Right ventricle myocardium superior (tissue), 1 donor: ENCODE measurements around the gene C16orf87. TPM values are rescaled to one million over a fixed set of nuclear protein-coding genes. Genes with fewer than 3 reads are reported as not detected.

Source experiments
- ATAC-seq: fragments of 200-7000 bp; cut with Tn5 transposase; one replicate; pipeline ENCODE4 v1.9.1; 2020; ENCODE audit warnings: mild to moderate bottlenecking; ENCODE audit not compliant: poor library complexity
- DNase-seq: peaks from one replicate; pipeline ENCODE4 v3.0.0-alpha.2; 2020
- intact Hi-C: fragments of 100-400 bp; cut with DNase I; formaldehyde crosslinking; loops from one replicate; pipeline ENCODE4 v1.11.2; 2022
- total RNA-seq: library from RNA; stranded (reverse); fragmentation: NEBNext Ultra II Directional; extraction: Animal tissue kit (Norgen Biotek cat#: 25700); gene quantifications from one replicate; pipeline ENCODE4 v1.2.1, GENCODE V29; 2021
- donor health status: DM: no; HTN: yes; CAD: no; lungs with severe emphysema.

Gene C16orf87
- total RNA-seq, 1 donor from 2014 or later, result 12.9 TPM

DNA sequence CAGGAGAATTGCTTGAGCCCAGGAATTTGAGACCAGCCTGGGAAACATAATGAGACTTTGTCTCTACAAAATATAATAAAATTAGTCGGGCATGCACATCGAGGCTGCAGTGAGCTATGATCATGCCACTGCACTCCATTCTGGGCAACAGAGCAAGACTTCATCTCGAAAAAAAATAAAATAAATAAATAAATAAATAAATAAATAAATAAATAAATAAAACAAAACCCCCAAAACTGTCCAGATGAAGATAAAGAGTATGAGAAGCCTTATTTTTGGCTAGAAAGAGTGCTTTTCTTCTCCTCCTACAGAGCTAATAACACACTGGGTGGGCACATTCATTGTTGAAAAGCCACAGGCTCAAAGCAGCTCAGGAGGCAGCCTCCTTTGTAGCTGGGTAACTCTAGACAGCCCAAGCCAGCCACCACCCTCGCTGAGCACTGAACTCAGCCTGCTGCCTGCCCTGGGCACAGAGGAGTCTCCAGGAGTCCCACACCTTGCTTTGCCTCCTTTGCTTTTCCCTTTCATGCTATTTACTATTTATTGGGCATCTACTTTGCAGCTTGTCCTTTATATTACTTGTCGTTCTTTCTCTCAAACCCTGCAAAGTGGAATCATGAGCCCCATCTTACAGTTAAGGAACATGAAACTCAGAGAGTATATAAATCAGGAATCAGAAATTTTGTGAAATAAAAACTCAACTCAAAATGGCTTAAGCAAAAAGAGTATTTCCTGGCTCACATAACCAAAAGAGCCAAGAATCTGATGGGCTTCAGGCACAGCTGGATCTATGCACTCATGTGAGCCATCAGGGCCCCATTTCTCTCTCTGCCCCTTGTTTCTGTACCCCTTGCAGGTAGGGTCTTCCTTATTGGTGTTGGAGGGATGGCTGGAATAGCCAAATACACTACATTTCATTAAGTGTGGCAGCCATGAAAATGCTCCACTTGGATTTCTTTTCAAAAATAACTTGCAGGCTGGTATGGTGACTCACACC is 18.1 kb upstream of the C16orf87 start:
- intact Hi-C loops, result no loop called here
- no peak for DNase-seq
- no peak for ATAC-seq

- no peak for DNase-seq
- intact Hi-C loops, result no loop called here
- ATAC-seq, result no peak
Observed at GRCh38 chr16:46845952-46846351, 15.0 kb upstream of the C16orf87 start.

DNA sequence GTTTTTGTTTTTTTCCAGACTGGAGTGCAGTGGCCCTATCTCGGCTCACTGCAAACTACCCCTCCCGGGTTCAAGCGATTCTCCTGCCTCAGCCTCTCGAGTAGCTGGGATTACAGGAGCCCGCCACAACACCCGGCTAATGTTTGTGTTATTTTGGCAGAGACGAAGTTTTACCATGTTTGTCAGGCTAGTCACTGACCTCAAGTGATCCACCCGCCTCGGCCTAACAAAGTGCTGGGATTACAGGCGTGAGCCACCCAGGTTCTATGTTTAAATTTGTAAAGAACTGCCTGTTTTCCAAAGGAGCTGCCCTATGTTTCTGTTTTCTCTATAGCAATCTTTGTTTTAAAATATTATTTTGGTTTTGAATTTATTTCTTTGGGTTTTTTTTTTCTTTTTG is 13.8 kb upstream of the C16orf87 start:
- intact Hi-C loops, result no loop called here
- ATAC-seq (no peak), DNase-seq (no peak)

DNA sequence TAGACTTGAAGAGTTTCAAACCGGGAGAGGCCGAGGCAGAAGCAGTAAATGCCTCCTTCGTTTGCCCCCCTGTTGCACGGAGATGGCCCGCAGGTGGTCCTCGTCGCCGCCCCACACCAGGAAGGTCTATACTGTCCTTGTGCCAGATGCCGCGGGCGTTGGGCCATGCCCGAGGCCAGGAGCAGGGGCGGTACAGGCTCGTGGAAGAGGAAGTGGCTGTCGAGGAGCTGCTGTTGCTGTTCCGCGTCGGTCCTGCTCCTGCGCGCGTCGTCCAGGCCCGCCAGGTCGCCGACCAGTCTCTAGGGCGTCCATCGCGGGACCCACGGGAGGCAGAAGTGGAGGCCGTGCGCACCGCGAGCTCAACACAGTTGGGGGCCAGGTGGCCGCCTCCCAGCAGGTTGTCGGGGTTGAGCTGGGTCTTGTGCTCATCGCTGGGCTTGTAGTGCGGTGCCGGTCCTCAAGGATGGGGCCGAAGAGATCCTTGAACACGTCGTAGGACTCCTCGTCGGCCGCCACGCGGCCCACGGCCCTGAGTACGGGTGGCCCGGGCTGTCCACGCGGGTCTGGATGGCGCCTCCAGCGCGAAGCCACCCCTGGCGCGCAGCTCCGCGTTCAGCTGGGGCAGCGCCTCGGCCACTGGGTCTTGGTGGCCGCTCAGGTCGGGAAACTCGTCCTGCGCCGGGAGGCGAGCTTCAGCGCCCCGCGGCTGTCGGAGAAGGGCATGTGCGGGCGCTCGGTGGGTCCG is 13.1 kb upstream of the C16orf87 start:
- DNase-seq (no peak), ATAC-seq (peak; percentile 48)
- intact Hi-C loops, result no loop called here

DNA sequence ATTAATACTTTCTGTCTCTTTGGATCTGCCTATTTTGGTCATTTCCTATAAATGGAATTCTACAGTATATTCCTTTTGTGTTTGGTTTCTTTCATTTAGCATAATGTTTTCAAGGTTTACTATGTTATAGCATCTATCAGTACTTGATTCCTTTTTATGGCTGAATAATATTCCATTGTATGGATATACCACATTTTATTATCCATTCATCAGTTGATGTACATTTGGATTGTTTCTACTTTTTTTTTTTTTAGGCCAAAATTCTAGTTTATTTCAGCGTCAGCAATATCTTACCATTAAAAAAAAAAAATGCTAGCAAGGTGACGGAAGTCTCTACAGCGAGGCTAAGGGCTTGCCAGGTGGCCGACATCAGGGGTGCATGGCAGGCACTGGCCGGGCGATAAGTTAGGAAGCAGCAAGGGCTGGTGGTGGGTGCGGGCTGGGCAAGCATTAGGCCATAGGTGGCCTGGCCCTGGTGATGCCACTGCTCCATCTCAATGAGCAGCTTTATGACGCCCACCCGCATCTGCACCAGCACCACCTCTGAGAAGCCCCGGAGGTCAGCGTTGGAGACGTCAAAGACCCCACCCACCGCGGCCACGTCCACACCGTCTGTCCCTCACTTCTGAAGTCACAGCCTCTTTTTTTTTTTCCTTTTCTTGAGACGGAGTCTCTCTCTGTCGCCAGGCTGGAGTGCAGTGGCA is 11.4 kb upstream of the C16orf87 start:
- no peak for ATAC-seq
- intact Hi-C loops, result no loop called here

GRCh38 chr16:46839986-46840443 is 9.0 kb upstream of the C16orf87 start:
- ATAC-seq, result no peak
- DNase-seq, result no peak
- intact Hi-C loops, result no loop called here

More for the DNA sequence above, 11.4 kb upstream of the C16orf87 start:
- no peak for DNase-seq

- ATAC-seq, result no peak
- DNase-seq, result no peak
- intact Hi-C loops, result no loop called here
Observed at GRCh38 chr16:46836534-46837530, 5.9 kb upstream of the C16orf87 start.

GRCh38 chr16:46833460-46833800 is 2.5 kb upstream of the C16orf87 start:
- ATAC-seq, result no peak
- intact Hi-C loops, result no loop called here
- no peak for DNase-seq

DNA sequence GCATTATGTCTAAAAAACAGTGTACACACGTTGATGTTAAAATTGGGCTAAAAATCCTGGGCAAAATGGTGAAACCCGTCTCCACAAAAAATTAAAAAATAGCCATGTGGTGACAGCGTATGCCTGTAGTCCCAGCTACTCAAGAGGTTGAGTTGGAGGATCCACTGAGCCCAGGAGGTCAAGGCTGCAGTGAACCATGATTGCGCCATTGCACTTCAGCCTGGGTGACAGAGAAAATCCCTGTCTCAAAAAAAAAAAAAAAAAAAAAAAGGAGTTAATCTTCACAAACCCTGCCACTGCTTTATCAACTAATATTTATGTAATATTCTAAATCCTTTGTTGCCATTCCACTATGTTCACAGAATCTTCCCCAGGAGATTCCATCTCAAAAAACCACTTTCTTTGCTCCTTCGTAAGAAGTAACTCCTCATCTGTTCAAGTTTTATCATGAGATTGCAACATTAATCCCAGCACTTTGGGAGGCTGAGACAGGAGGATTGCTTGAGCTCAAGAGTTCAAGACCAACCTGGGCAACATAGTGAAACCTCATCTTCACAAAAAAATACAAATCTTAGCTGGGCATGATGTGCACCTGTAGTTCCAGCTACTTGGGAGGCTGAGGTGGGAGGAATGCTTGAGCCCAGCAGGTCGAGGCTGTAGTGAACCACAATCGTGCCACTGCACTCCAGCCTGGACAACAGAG is 1.9 kb upstream of the C16orf87 start:
- no peak for DNase-seq
- intact Hi-C loops, result no loop called here
- ATAC-seq, result no peak

DNA sequence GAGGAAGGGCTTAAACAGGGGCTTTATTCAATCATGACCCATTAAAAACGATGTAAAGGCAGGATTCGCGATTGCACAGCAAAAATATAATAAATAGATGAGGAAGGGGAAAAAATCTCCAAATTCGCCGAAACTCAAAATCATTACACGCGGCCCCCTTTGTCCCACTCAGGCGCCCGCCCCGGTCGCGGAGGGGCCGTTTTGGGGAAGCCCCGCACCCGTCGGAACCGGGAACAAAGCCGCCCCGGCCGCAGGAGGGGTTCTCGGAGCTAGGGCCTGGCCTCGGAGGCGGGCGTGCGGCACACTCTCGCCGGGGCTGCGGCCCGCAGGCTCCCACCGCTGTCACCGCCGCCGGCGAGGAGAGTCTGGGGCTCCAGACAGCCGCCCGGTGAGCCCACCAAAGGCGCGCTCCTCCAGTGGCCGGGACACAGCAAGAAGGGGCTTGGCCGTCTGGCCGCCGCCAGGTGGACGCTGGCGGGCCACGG is 521 bp downstream of the C16orf87 start:
- ATAC-seq, result peak; percentile 66
- DNase-seq, result peak; percentile 60
- intact Hi-C loops, result no loop called here

DNA sequence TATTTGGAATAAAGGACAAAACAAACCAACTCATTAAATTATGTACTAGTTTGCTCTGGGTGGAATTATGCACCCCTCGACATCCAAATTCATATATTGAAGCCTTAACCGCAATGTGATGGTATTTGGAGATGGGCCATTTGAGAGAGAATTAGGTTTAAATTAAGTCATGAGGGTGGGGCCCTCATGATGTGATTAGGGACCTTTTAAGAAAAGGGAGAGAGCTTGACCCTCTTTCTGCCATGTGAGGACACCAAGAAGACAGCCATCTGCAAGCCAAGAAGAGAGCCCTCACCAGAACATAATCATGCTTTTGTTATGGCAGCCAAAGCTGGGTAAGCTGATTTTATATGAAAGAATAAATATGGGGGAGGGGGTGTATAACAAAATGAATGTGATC is 2.0 kb downstream of the C16orf87 start:
- ATAC-seq (no peak), DNase-seq (no peak)
- intact Hi-C loops, result no loop called here

DNA sequence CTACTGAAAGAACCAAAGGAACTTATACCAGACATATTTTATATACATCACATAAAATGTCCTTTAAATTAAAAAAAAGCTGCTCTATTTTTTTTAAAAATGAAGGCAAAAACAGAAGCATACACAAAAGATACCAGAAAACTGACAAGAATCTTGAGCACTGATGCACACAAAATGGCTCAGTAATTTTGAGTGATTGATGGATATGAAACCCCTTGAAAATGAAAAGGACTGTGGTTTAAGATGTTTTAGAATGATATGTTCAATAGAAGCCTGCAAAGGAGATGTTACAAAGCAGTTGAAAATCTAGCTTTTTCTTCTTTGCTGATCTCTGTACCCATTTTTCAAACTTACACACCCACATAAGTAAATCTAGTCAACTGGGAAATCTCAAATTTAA is 2.7 kb downstream of the C16orf87 start:
- intact Hi-C loops, result no loop called here
- ATAC-seq, result no peak
- DNase-seq, result no peak

DNA sequence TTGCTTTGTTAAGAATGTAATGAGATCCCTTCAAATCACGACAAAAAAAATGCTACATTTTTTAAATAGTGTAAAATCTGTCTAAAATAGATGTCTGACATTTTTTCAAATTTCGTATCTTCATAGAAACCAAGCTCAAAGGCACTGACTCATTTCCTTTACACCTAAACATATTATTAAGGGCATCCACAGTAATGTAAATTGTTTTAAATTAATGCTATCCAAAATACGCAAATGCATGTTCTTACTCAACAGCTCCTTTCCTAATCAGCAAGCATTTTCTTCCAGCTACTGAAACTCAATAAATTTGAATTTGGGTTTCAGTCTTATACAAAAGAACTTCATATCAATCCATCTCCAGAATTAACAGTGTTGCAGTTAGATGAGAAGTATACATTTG is 4.3 kb downstream of the C16orf87 start:
- no peak for DNase-seq
- intact Hi-C loops, result no loop called here
- no peak for ATAC-seq

GRCh38 chr16:46822270-46822669 is 8.7 kb downstream of the C16orf87 start:
- ATAC-seq (no peak), DNase-seq (no peak)
- intact Hi-C loops, result no loop called here

GRCh38 chr16:46817961-46818360 is 13.0 kb downstream of the C16orf87 start:
- DNase-seq, result no peak
- intact Hi-C loops, result no loop called here
- ATAC-seq, result no peak

GRCh38 chr16:46814790-46815189 is 16.2 kb downstream of the C16orf87 start:
- ATAC-seq, result no peak
- intact Hi-C loops, result no loop called here

DNA sequence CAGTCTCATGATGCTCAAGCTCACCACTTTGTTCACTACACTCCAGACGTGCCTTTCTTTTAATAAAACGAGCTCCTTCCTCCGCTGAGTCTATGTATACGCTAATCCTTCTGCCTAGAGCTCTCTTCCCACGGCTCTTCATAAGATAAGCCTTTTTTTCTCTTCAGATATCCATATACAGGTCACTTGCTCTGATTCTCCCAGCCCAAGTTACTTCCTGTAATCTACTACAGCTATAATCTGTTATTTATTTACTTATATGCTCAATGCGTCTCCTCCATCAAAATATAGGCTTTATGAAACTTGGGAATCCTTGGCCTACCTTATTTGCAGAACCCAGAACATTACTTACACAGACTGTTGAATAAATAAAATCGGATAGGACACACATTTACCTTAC is 17.4 kb downstream of the C16orf87 start:
- intact Hi-C loops, result no loop called here
- DNase-seq (no peak), ATAC-seq (no peak)

More at GRCh38 chr16:46814790-46815189, 16.2 kb downstream of the C16orf87 start:
- no peak for DNase-seq
